NCI-H187 treated with DMSO at 0.1 percent for 48 hours (cell line): ENCODE measurements around the gene SURF6.
"Not testable (repeated sequence)": the region's sequence is repeated elsewhere in the genome, so short reads cannot be mapped to it uniquely, and the experiment has no call there.

Experiments
- DNase-seq: peaks from one replicate; lab custom pipeline; 2025; lab: John Stamatoyannopoulos, UW

The SURF6 gene

GRCh38 chr9:133347515-133347984 lies 11.6 kb upstream of the SURF6 start:
- DNase-seq: no peak

- no peak for DNase-seq
Observed at GRCh38 chr9:133346021-133346785, 10.2 kb upstream of the SURF6 start.

GRCh38 chr9:133345596-133345995 lies 9.6 kb upstream of the SURF6 start:
- no peak for DNase-seq

- no peak for DNase-seq
Observed at GRCh38 chr9:133344979-133345378, 9.0 kb upstream of the SURF6 start.

- DNase-seq: no peak
Observed at GRCh38 chr9:133344071-133344470, 8.1 kb upstream of the SURF6 start.

- DNase-seq: no peak
Observed at GRCh38 chr9:133342570-133342969, 6.6 kb upstream of the SURF6 start.

GRCh38 chr9:133342069-133342406 lies 6.0 kb upstream of the SURF6 start:
- no peak for DNase-seq

GRCh38 chr9:133341369-133342068 lies 5.5 kb upstream of the SURF6 start:
- no peak for DNase-seq

GRCh38 chr9:133340916-133341315 lies 4.9 kb upstream of the SURF6 start:
- DNase-seq: no peak

GRCh38 chr9:133340256-133340655 lies 4.3 kb upstream of the SURF6 start:
- DNase-seq: no peak

GRCh38 chr9:133339641-133340040 lies 3.7 kb upstream of the SURF6 start:
- no peak for DNase-seq

GRCh38 chr9:133334888-133335287 lies 1.1 kb downstream of the SURF6 start:
- DNase-seq: not testable (repeated sequence)

- no peak for DNase-seq
Observed at GRCh38 chr9:133334161-133334560, 1.8 kb downstream of the SURF6 start.

GRCh38 chr9:133333566-133333965 lies 2.4 kb downstream of the SURF6 start:
- DNase-seq: no peak

- no peak for DNase-seq
Observed at GRCh38 chr9:133333011-133333410, 3.0 kb downstream of the SURF6 start.

GRCh38 chr9:133332381-133332730 lies 3.6 kb downstream of the SURF6 start:
- DNase-seq: no peak

- DNase-seq: no peak
Observed at GRCh38 chr9:133331641-133332380, 4.2 kb downstream of the SURF6 start.

GRCh38 chr9:133331221-133331620 lies 4.8 kb downstream of the SURF6 start:
- DNase-seq: no peak

- not testable (repeated sequence) for DNase-seq
Observed at GRCh38 chr9:133329306-133330156, 6.5 kb downstream of the SURF6 start.

GRCh38 chr9:133327834-133328484 lies 8.0 kb downstream of the SURF6 start:
- DNase-seq: no peak

GRCh38 chr9:133327021-133327420 lies 9.0 kb downstream of the SURF6 start:
- not testable (repeated sequence) for DNase-seq
